Activated T-helper 1 cell treated with anti-CD3 and anti-CD28 coated beads, Interleukin-12 subunit alpha, Interleukin-12 subunit beta, Interleukin-2, Interleukin-4 antibody, amounts not matched to agents 30 ng/mL and 10 ng/mL and 1 ng/mL, durations not matched to agents 14 hours and 24 hours and 36 hours (primary cell): Measurements from ENCODE around the gene FAM181A. TPM values are rescaled to one million over a fixed set of nuclear protein-coding genes. Genes with fewer than 3 reads are reported as not detected.

Experiments
- DNase-seq: peaks from one replicate; pipeline ENCODE4 v3.0.0; 2021; ENCODE audit warnings: low spot score
- H3K27ac Mint-ChIP-seq: one replicate; pipeline ENCODE4 v1.8.0; 2021; ENCODE audit warnings: mild to moderate bottlenecking, mixed read lengths
- H3K27me3 Mint-ChIP-seq: one replicate; pipeline ENCODE4 v1.8.0; 2022; ENCODE audit warnings: mild to moderate bottlenecking, moderate library complexity, mixed read lengths; ENCODE audit not compliant: insufficient read depth
- H3K36me3 Mint-ChIP-seq: one replicate; pipeline ENCODE4 v1.8.0; 2021; ENCODE audit warnings: low read depth, mixed read lengths
- H3K4me1 Mint-ChIP-seq: one replicate; pipeline ENCODE4 v1.8.0; 2021; ENCODE audit warnings: low read depth, mixed read lengths
- H3K4me3 Mint-ChIP-seq: one replicate; pipeline ENCODE4 v1.8.0; 2021; ENCODE audit warnings: mild to moderate bottlenecking, moderate library complexity, mixed read lengths
- H3K9me3 Mint-ChIP-seq: one replicate; pipeline ENCODE4 v1.8.0; 2021; ENCODE audit warnings: mixed read lengths
- intact Hi-C: fragments of 100-400 bp; cut with micrococcal nuclease; formaldehyde crosslinking; loops from one replicate; pipeline ENCODE4 v1.15.1; 2024
- total RNA-seq: library from RNA; stranded (reverse); gene quantifications from 2 replicates; pipeline ENCODE4 v1.2.3, GENCODE V29; 2022

Gene FAM181A
- total RNA-seq, 1 donor from 2014 or later = not detected

DNA sequence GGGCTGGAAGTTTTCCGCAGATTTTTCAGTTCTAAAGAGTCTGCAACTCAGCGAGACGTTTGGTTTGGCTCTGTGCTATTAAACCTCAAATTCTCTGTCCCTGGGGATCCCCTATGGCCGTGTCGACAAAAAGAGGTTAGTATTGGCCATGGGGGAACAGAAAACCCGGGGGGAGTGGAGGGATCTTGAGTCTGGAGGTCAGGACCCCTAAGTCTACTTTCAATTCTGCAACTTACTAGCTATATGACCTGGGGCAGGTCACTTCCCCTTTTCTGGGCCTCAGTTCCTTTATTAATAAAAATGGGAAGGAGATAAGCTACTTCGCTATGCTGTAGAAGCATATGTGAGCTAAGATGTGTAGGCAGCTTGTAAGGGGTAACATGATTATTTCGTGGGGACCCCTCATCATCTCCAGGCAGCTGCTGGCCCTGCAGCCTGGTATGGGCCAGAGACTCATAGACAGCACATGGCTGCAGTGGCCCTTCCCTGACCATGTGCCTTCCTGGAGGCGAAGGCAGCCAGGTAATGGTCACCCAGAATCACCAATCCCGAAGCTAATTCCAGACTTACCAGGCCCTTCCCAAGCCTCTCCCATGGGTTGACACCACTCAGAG, 40.6 kb downstream of the FAM181A start:
- Mint-ChIP-seq H3K27me3 (no peaks in the 10 kb centered on the region), H3K27ac (no peak overlapping the region), H3K9me3 (peaks cover 6% of the 10 kb centered on the region), H3K36me3 (peaks cover 28% of the 10 kb centered on the region), H3K4me1 (peaks cover 94% of the 10 kb centered on the region), H3K4me3 (no peak overlapping the region)
- no peak for DNase-seq
- intact Hi-C loops = no loop called here

DNA sequence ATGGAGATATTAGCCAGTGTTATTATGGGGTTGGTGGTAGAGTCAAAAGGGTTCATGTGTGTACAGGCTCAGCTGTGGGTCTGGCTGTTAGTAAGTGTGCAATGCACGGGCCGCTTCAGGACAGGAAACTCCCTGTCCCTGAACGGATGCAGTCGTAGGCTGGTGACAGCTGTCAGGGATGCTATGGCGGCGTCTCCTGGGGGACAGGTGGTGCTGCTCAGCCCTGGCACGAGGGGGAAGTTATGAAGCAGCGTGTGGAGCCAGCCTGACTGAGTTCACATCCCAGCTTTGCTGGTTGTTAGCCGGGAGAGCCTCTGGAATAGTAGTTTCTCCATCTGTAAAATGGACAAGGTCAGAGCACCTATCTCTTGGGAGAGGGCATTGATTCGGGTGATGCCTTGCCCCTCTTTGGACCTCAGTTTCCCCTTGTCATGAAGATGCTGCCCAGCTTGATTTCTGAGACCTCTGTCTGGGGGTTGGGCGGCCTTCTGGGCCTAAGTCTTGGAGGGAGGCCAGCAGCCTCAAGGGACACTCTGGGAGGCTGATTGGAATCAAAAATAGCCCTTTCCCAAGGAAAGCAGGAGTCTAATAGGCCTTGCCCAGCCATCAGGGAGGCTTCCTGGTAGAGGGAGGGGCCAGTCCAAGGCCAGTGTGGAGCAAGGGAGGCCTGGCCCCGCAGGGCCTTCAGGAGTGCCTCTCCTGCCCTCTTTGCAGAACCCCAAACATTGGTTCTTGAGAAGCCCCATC, 42.1 kb downstream of the FAM181A start:
- no peak for DNase-seq
- Mint-ChIP-seq H3K36me3 (peaks cover 29% of the 10 kb centered on the region), H3K27ac (peak overlapping the region; percentile 73), H3K4me3 (no peak overlapping the region), H3K27me3 (no peaks in the 10 kb centered on the region), H3K9me3 (peaks cover 6% of the 10 kb centered on the region), H3K4me1 (peaks cover 93% of the 10 kb centered on the region)
- intact Hi-C loops = no loop called here

DNA sequence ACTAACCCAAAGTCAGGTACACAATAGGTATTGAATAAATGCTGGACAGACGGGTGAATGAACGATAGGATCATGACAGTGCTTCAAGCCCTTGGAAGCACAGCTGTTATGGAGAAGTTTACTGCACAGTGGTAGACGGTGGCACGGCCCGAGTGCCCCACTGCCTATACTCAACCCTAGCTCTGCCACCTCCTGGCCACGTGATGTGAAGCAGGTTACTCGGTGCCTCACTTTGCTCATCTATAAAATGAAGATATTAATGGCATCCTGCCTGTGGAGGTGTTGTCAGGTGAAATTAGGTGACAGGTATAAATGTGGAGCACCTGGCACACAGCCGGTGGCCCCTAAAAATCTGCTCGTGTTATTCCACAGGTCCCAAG, 43.4 kb downstream of the FAM181A start:
- intact Hi-C loops = loop anchor here (1.0 kb wide), 2 partner anchors 8 to 31 kb away; no protein-coding TSS in a partner anchor
- no peaks in the 10 kb centered on the region for H3K27me3 Mint-ChIP-seq
- no peaks in the 10 kb centered on the region for H3K9me3 Mint-ChIP-seq
- DNase-seq = no peak
- peak overlapping the region; percentile 96 for H3K27ac Mint-ChIP-seq
- peak overlapping the region; percentile 84 for H3K4me3 Mint-ChIP-seq
- H3K36me3 Mint-ChIP-seq = peaks cover 20% of the 10 kb centered on the region
- peaks cover 91% of the 10 kb centered on the region for H3K4me1 Mint-ChIP-seq

DNA sequence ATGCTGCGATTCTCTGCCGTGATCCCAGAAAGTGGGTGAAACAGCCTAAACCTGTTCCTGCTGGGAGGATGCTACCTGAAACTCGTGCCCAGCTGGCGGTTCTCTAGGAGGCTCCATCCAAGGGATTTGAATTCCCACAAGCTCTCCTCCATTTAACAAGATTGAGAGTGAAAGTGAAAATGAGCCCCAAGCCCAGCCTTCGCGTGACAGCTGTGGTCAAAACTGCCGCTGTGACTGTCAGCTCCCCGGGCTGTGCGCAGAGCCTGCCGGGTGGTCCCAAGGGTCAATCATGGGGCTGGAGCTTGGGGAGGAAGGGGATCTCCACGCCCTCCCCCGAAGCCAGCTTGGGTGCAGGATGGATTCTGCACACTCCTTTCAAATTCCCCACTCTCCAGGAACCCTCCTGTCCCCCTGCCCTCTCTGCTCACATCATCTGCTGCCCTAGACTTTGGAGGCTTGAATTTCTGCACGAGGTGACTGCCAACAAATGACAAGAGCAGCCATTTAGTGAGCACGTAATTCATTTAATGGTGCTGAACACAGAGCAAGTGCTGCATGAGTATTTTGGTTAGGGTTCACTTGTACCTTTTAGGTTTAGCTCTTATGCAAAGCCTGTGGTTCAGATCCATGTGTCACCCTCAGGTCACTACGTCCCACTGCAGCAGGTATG, 44.0 kb downstream of the FAM181A start:
- Mint-ChIP-seq H3K4me1 (peaks cover 91% of the 10 kb centered on the region), H3K27me3 (no peaks in the 10 kb centered on the region), H3K36me3 (peaks cover 21% of the 10 kb centered on the region), H3K9me3 (no peaks in the 10 kb centered on the region), H3K4me3 (peak overlapping the region; percentile 84), H3K27ac (peak overlapping the region; percentile 96)
- DNase-seq = peak; percentile 73
- intact Hi-C loops = loop anchor here (1.0 kb wide), 6 partner anchors 7 to 55 kb away; partner anchors contain the start of gene OTUB2

DNA sequence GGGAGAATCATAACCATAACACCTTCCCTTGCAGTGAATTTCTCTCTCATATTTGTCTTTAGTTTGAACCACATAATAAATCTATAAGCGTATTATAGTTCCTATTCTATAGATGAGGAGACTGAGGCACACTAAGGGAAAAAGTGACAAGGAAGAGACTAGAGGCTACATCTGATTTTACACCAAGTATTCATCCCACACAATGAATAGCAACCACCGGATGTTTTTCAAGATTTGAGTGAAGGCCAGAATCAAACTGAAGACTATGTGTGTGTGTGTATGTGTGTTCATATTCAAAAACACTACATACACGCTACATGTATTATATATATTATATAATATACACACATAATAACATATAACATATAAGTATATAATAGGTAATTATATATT, 44.5 kb downstream of the FAM181A start:
- no peak for DNase-seq
- H3K27ac Mint-ChIP-seq = peak overlapping the region; percentile 96
- H3K4me3 Mint-ChIP-seq = peak overlapping the region; percentile 84
- no peaks in the 10 kb centered on the region for H3K9me3 Mint-ChIP-seq
- intact Hi-C loops = loop anchor here (1.0 kb wide), 4 partner anchors 8 to 55 kb away; partner anchors contain the start of gene OTUB2
- no peaks in the 10 kb centered on the region for H3K27me3 Mint-ChIP-seq
- H3K36me3 Mint-ChIP-seq = peaks cover 18% of the 10 kb centered on the region
- peaks cover 91% of the 10 kb centered on the region for H3K4me1 Mint-ChIP-seq

DNA sequence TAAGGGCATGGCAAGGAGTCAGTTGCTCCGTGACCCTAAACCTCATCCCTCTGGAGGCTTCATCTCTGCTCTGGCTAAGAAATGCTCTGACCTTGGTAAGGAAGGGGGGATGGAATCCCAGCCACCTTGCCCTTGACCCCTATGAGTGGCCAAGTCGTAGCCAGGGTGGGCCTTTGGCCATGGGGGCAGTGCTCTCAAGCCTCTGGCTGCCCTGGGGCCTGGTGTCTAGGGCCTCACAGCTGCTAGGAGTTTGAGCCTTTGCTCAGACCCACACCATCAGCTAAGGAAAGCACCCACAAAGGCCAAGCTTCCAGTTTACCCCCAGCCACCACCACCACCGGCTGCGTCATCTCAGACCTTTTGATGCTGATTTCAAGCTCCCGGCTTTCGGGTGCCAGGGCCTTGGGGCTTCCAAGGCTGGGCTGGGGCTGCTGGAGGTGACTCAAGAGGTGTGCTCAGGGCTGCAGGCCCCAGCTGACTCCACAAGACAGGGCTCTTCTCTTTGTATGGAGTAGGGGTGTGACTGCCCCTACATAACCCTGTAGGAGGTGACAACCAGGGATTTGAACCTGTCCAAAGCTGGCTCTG, 45.6 kb downstream of the FAM181A start:
- Mint-ChIP-seq H3K9me3 (peaks cover 3% of the 10 kb centered on the region), H3K4me1 (peaks cover 93% of the 10 kb centered on the region), H3K27me3 (no peaks in the 10 kb centered on the region), H3K4me3 (peak overlapping the region; percentile 41), H3K36me3 (peaks cover 18% of the 10 kb centered on the region), H3K27ac (peak overlapping the region; percentile 89)
- intact Hi-C loops = no loop called here
- no peak for DNase-seq

DNA sequence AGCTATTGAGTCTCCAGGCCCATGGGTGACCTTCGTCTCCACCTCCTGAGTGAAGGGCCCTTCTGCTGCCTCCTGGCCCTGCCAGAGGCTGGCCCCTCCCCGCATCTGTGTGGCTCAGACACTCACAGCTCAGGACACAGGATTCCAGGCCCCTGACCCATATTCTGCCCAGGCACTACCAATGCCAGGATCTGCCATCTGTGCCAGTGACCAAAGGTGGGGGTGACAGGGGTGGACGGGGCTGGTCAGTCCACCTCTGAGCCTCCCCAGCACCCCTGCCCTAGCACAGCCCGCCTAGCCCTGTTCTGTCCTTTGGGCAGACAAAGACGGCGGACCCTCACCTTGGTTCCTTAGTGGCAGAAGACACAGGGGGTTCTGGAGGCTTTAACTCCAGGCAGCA, 46.5 kb downstream of the FAM181A start:
- peaks cover 7% of the 10 kb centered on the region for H3K9me3 Mint-ChIP-seq
- intact Hi-C loops = no loop called here

DNA sequence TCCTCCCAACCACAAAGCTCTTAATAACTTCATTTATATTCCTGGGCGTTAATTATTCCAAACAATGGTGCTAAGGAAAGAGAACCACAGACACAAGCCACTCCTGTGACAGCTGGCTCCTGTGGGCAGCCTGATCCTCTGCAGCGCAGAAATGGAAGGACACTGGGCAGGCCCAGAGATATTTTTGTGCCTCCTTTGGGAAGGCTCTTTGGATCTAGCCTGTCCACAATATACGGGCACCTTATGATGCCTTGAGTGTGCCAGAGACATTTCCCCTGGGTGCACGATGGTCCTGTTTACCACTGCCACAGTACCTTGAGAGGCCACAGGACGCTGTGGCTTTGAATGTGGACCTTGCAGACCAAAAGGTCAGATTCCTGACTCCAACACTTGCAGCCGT, 47.2 kb downstream of the FAM181A start:
- Mint-ChIP-seq H3K4me3 (peak overlapping the region; percentile 41), H3K27ac (peak overlapping the region; percentile 99), H3K9me3 (peaks cover 7% of the 10 kb centered on the region), H3K36me3 (peaks cover 15% of the 10 kb centered on the region), H3K27me3 (no peaks in the 10 kb centered on the region), H3K4me1 (peaks cover 95% of the 10 kb centered on the region)
- no peak for DNase-seq
- intact Hi-C loops = no loop called here

More for the DNA sequence above, 46.5 kb downstream of the FAM181A start:
- Mint-ChIP-seq H3K36me3 (peaks cover 20% of the 10 kb centered on the region), H3K4me3 (no peak overlapping the region), H3K27ac (no peak overlapping the region), H3K4me1 (peaks cover 95% of the 10 kb centered on the region), H3K27me3 (no peaks in the 10 kb centered on the region)
- DNase-seq = no peak

DNA sequence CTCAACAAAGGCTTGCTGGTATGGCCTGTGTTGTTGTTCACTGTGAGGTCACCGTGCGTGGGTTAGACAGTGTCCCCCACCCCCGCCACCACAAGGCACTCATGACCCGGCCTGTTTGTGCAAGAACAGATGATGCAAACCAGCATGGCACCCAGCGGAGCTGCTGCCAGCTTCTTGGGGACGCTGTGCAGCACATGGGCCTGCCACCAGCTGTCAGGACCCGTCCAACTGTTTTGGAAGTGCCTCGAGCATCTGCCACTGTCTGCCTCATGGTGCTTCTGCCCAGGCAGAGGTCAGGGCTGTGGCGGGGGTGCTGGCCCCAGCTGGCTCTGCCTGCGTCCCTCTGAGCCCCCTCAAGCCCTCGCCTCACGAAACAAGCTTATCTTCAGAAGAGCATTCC, 47.7 kb downstream of the FAM181A start:
- Mint-ChIP-seq H3K36me3 (peaks cover 15% of the 10 kb centered on the region), H3K9me3 (peaks cover 7% of the 10 kb centered on the region), H3K4me3 (peak overlapping the region; percentile 76), H3K27ac (peak overlapping the region; percentile 99), H3K4me1 (peaks cover 97% of the 10 kb centered on the region), H3K27me3 (no peaks in the 10 kb centered on the region)
- intact Hi-C loops = no loop called here
- no peak for DNase-seq

DNA sequence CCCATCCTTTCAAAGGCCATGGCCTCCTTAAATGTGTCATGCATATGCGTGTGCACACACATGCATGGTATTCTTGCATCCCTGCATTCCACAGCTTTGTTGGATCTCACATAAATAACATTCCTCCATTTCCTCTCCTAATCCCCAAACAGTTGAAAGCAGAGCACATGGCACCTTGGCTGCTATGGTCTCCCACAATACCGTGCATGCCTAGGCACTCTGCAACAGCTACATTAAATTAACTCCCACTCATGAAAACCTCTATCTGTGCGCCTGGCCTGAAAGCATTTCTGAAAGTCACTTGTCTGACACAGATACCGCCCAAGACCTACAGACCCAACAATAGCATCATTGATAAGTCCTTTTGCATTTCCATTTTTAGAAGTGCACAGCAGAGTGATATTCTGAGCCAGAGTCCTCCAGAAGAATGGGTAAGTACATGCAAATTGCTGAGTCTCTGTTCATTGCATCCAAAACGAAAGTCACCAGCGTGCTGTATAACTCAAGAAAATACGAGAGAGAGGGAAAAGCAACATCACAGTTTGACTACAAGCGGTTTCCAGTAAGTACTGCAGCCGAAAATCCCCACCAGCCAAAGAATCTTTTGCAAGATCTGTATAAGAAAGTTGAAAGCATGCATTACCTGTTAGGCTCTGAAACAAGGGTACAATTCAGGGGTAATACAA, 48.8 kb downstream of the FAM181A start:
- intact Hi-C loops = loop anchor here (1.0 kb wide), 3 partner anchors 13 to 50 kb away; partner anchors contain the start of gene OTUB2
- Mint-ChIP-seq H3K9me3 (peaks cover 7% of the 10 kb centered on the region), H3K4me1 (peaks cover 96% of the 10 kb centered on the region), H3K27ac (peak overlapping the region; percentile 99), H3K27me3 (peaks cover 2% of the 10 kb centered on the region), H3K36me3 (peaks cover 21% of the 10 kb centered on the region), H3K4me3 (peak overlapping the region; percentile 76)
- DNase-seq = peak; percentile 50

DNA sequence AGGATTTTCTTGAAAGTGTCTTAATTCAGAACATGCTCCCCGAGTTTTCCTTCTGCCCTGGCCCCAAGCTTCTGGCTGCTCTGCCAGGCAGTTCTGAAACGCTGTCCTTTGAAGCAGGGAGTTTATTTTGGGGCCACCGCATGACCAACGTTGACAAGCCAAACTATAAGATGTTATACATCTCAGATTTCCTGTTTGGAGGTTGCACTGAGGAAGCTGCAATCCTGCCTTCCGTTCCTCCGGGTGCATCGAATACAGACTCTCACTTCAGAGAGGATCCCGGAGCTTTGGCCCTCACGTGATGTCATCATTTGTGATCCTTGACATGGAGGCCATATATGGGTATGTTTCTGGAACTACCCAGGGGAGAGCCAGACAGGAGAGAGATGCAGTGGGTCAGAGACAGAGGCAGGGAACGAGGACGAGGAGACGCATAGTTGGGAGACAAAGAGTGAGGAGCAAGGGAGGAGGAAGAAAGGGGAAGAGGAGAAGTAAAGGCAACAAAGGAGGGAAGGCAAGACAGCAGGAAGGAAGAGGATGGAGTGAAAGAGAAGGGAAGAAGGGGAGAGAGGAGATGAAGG, 49.4 kb downstream of the FAM181A start, which contains the start of gene ASB2:
TSS of gene ASB2 (minus strand) at position 94 of the 581 bp plus-strand sequence. CDS start 12,031 bp downstream, outside the sequence.
- no peak for DNase-seq
- Mint-ChIP-seq H3K4me1 (peaks cover 93% of the 10 kb centered on the region), H3K27me3 (peaks cover 2% of the 10 kb centered on the region), H3K36me3 (peaks cover 21% of the 10 kb centered on the region), H3K4me3 (peak within 1 kb of the TSS; percentile 76), H3K9me3 (peaks cover 7% of the 10 kb centered on the region), H3K27ac (peak within 1 kb of the TSS; percentile 99)
- intact Hi-C loops = loop anchor here (1.0 kb wide), 3 partner anchors 13 to 50 kb away; partner anchors contain the start of gene OTUB2

DNA sequence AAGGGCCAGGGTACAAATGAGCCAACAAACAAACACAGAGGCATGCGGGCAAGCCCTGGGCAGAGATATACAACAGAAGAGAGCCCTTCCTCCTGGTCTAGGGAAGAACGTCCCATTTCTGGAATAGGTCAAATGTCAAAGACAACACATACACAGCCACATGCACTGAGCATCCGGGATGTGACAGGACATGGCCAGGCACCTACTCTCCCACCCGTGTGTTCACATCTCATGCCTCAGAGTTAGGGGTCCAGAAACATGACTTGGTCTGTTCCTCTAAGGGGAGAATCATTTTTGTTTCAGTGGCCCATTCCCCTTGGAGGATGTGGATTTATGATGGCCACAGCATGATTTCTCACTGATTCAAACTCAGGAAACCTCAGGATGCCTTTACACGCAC, 50.0 kb downstream of the FAM181A start:
- intact Hi-C loops = no loop called here
- Mint-ChIP-seq H3K9me3 (peaks cover 7% of the 10 kb centered on the region), H3K4me3 (peak overlapping the region; percentile 76), H3K4me1 (peaks cover 93% of the 10 kb centered on the region), H3K27ac (peak overlapping the region; percentile 99), H3K36me3 (peaks cover 21% of the 10 kb centered on the region), H3K27me3 (peaks cover 2% of the 10 kb centered on the region)
- DNase-seq = no peak
